GM19324 (cell line): ENCODE measurements around the gene SBNO2.
"Not testable (repeated sequence)": the region's sequence is repeated elsewhere in the genome, so short reads cannot be mapped to it uniquely, and the experiment has no call there.

Source experiments
- ATAC-seq: cut with Tn5 transposase; IDR thresholded peaks from one replicate; pipeline ENCODE4 v1.9.1; 2021; ENCODE audit warnings: mild to moderate bottlenecking, moderate library complexity; ENCODE audit not compliant: unreplicated experiment, low FRiP score

SBNO2 gene

DNA sequence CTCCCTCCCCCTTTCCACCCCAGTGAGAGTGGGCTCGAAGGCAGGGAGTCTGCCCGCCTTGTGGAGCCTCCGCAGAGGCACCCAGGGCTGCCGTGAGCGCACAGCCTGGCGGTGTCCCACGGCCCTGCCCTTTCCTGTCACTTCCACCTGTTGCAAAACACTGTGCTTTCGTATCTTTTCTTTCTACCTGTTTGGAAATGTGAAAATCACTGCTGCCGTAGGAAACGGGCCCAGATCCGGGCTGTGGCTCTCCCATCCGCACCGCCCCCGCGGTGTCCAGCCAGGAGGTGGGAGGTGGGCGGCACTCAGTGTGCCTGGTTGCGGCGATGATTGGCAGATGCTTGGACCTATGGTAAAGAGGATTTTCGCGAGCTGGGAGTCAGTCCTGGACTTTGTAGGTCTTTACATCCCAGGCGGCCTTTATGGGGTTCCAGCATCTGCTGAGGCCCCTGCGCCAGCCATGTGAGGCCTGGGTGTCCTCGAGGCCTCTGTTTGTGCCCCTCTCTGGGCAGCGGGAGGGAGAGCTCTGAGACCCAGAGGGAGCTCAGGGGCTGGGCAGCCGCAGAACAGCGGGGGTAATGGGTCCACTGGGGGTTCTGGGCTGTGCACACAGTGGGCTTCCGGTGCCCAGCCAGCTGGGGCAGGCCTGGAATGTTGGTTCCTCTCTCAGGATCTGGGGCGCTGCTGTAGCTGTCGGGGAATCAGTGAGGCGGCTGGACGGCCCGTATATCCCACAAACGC is 37.6 kb upstream of the SBNO2 start:
- no peak for ATAC-seq

DNA sequence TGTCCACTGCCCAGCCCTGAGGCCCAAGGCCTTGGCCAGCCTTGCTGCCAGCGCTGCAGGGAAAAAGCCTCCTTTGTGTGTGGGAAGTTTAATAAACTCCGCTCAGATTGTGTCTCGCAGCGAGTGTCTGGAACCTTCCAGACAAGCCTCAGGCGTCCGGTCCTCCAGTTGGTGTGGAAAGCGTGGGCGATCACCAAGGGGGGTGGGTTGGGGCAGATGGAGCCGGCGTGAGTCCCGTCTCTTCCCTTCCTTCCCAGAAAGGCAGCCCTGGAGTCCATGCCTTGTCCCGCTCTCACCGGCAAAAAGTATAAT is 36.1 kb upstream of the SBNO2 start:
- ATAC-seq: no peak

DNA sequence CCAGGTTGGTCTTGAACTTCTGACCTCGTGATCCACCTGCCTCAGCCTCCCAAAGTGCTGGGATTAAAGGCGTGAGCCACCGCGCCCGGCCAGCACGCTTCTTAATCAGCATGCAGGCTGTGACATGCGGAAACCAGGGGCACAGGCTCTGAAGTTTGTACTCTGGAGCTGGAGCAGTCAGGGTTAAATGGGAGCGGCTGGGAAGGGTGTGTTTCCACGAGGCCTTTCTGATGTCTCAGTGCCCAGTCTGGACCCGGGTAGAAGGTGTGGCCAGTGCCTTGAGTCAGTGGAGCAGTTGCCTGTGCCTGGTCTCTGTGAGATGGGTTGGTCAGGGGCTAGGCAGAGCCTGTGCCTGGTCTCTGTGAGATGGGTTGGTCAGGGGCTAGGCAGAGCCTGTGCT is 34.8 kb upstream of the SBNO2 start:
- ATAC-seq: not testable (repeated sequence)

GRCh38 chr19:1206864-1207450 is 32.9 kb upstream of the SBNO2 start:
- no peak for ATAC-seq

- ATAC-seq: no peak
Measured at GRCh38 chr19:1206150-1206863, 32.2 kb upstream of the SBNO2 start.

DNA sequence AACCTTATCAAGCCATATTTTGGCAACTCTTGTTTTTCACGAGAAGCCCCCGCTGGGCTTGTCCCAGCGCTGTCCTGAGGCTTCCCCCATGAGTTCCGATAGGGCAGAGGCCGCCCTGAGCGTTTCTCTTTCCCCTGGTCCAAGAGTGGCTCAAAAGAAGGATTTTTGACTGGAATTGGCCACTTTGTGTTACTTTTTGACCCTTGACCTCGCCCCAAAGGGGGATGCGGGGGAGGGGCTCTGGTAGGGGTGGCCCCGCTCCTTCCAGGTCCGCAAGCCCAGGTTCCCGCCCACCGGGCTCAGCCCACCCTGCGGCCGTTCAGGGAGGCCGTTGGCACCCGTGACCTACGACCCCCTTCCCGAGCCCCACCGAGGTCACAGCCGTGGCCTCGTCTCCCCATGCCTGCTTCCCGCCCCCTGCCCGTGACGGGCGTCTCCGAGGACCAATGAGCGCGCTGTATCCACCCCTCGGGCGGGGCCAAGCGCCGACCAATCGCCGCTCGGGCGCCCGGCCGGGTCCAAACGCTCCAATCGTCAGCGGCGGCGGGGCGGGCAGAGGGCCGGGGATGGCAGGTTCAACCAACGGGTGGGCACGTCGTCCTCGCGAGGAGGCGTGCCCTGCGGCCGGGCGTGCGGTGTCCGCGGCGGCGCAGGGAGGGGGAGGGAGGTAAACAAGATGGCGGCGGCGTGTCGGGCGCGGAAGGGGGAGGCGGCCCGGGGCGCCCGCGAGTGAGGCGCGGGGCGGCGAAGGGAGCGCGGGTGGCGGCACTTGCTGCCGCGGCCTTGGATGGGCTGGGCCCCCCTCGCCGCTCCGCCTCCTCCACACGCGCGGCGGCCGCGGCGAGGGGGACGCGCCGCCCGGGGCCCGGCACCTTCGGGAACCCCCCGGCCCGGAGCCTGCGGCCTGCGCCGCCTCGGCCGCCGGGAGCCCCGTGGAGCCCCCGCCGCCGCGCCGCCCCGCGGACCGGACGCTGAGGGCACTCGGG is 31.3 kb upstream of the SBNO2 start, which contains the start of gene STK11:
TSS of gene STK11 (plus strand) at position 665 of the 986 bp plus-strand sequence. CDS start 1,136 bp downstream, outside the sequence.
- peak; percentile 90 for ATAC-seq

DNA sequence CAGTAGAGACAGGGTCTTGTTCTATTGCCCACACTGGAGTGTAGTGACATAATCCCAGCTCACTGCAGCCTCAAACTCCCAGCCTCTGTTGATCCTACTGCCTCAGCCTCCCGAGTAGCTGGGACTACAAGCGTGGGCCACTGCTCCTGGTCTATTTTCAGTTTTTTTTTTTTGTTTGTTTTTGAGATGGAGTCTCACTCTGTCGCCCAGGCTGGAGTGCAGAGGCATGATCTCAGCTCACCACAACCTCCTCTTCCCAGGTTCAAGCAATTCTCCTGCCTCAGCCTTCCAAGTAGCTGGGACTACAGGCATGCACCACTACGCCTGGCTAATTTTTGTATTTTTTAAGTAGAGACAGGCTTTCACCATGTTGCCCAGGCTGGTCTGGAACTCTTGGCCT is 26.5 kb upstream of the SBNO2 start:
- ATAC-seq: not testable (repeated sequence)

GRCh38 chr19:1199531-1199930 is 25.5 kb upstream of the SBNO2 start:
- no peak for ATAC-seq

GRCh38 chr19:1189419-1189818 is 15.4 kb upstream of the SBNO2 start:
- no peak for ATAC-seq

DNA sequence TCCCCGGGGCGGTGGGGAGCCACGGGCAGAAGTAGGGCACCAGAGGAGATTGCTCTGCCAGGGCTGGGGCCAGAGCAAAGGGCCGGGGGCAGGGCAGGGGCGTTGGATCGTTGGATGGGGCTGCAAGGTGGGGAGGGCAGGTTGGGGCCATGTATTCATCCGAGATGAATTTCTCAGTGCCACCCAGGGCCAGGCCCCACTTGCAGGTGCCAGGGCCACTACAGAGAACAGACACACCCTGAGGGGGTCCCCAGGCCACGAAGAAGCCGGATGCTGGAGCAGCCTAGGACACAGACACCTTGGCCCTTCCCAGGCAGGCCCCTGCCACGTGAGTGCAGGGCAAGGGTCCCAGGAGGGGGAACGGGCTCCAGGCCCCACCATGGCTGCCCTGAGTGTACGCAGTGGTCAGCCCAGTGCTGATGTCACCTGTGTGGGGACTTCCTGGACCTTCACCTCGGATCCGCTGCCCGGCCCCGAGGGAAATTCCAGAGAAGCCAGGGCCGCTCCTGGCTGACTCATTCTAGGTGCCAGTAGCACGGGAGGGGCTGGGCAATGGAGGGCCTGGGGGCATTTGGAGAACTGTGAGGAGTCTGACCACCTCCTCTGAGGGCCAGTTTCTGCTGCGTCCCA is 9.6 kb upstream of the SBNO2 start:
- ATAC-seq: no peak

- ATAC-seq: no peak
Measured at GRCh38 chr19:1182727-1183126, 8.7 kb upstream of the SBNO2 start.

DNA sequence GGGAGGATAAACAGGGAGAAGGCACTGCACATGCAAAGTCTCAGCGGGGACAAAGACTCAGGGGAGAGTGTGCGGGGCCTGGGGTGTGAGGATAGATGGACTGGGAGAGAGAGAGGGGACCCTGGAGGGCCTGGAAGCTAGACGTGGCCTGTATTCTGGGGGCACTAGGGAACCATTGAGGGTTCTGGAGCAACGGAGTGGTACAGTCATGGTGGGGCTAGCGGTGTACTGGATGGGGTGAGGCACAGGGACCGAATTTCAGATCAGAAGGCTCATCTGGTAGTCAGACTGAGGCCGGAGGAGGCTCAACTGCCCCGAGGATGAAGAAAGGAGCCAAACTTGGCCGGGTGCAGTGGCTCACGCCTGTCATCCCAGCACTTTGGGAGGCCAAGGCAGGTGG is 8.0 kb upstream of the SBNO2 start:
- ATAC-seq: no peak

DNA sequence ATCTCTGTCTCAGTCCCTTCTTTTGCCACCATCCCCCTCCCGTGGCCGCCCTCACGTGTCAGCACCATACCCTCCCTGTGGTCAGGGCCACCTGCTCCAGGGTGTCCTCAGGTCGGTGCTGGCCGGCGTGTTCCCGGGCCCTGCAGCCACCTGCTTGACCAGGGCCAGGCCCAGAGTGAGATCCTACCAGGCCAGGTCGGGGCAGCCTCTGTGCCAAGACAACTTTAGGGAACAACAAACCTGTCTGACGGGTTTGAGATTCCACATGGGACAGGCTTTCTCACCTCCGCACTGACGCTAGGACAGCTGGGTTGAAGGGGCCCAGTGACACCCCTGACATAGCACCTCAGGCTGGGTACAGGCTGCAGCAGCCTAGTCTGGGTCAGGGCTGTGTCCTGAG is 7.5 kb upstream of the SBNO2 start:
- ATAC-seq: no peak

DNA sequence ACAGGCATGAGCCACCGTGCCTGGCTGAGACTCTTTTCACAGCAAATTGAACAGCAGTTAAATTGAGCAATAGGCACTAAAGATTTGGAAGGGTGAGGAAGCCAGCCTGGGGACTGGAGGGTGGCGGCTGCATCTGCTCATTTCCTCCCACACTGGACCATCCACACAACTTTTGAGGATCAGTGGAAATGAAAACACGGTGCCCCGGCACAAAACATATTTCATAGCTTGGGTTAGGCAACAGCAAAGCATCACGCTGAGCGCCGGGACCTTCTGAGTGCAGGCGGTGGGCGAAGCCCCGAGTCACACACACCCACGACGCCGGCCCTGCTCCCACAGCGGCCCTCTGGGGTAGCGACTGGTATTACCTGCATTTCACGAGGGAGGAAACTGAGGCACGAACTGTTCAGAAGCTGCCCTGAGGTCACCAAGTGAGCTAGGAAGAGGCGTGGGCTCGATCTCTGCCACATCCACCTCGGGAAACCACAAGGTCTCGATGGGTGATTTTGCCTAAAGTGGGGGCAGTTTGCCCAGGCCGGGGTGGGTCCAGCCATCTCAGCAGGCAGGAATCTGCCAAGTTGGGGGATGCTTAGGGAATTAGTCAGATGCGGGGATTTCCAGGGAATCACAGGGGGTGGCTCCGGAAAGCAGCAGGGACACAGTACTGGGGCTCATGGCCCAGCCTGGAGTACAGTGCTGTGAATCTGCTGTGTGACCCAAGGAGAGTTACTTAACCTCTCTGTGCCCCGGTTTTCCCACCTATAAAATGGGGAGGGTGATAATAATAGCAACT is 3.5 kb upstream of the SBNO2 start:
- ATAC-seq: no peak

GRCh38 chr19:1173159-1173844 is 766 bp downstream of the SBNO2 start:
- peak; percentile 9 for ATAC-seq

DNA sequence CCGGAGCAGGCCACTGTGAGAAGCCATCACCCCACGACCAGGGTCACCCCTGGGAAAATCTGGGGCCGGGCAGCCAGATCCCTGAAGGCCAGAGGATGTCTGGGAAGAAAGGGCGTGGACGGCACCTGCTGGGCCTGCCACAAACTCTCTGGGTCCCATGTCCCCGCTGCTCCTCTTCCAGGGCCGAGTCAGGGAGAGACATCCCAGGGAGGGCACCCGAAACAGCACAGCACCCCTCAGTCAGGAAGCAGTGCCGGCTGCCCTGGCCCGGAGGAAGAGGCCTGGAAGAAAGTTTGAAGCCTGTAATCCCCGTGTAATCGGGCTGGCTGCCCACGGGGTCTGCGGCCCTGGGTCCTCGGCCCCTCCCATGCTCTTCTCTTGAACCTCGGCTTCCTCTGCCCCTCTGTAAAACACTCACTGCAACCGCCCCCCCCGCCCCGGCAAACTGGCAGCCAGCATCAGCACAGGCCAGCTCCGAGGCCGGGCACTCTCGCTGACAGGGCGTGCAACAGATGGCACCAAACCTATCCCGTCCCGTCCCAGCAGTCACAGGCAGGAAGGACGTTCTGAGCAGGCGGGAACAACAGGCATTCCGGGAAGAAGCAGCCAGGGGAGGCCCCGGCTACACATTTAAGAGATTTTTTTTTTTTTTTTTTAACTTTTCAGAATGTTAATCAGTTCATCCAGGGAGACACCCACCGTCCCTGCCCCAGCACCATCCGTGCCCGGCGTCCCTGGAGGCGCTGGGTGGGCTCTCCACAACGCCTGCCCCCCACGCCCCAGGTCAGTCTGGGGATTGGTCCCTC is 1.5 kb downstream of the SBNO2 start:
- no peak for ATAC-seq

DNA sequence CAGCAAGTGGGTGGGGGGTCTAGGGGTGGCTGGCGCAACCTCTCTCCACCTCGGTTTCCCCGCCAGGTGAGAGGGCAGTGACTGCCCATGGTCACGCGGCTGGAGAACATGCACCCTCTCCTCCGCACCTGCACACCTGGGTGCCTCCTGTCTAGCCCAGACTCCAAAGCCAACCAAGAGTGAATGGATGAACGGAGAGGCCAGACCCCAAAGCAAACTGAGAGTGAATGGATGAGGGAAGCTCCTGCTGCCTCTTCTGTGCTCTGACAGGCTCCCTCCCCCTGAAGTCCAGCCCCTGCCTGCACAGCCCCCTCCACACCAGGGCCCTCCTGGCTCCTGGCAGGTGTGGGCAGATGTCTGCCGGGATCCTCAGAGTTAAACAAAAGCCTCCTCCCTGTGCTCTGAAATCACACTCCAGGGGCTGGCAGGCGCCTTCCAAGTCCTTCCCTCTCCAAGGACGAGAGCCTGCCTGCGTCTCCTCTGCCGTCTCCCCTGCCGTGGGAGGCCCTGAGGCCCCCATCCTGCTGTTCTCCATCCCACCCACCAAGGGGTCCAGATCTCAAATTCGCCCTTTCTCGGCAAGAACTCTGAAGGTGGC is 2.2 kb downstream of the SBNO2 start:
- no peak for ATAC-seq
